CD4-positive, alpha-beta T cell treated with Interleukin-17A for 4 hours (primary cell): Measurements from ENCODE around the gene APBA2.

Source experiments
- DNase-seq: peaks from one replicate; pipeline ENCODE4 v3.0.0-alpha.2; 2020; ENCODE audit warnings: mixed read lengths

APBA2 gene

GRCh38 chr15:28917791-28918140 is 32.0 kb downstream of the APBA2 start:
- no peak for DNase-seq

- no peak for DNase-seq
Measured at GRCh38 chr15:28918141-28918983, 32.6 kb downstream of the APBA2 start.

- peak; percentile 68 for DNase-seq
Measured at GRCh38 chr15:28919201-28919635, 33.4 kb downstream of the APBA2 start.

- DNase-seq: peak; percentile 48
Measured at GRCh38 chr15:28919679-28920655, 34.2 kb downstream of the APBA2 start.

- DNase-seq: no peak
Measured at GRCh38 chr15:28920781-28921331, 35.1 kb downstream of the APBA2 start.

- no peak for DNase-seq
Measured at GRCh38 chr15:28921336-28921735, 35.6 kb downstream of the APBA2 start.

- DNase-seq: no peak
Measured at GRCh38 chr15:28921919-28922706, 36.3 kb downstream of the APBA2 start.

- DNase-seq: peak; percentile 1
Measured at GRCh38 chr15:28922707-28923012, 36.9 kb downstream of the APBA2 start.

GRCh38 chr15:28923726-28924280 is 38.0 kb downstream of the APBA2 start:
- DNase-seq: peak; percentile 1

- DNase-seq: no peak
Measured at GRCh38 chr15:28927043-28927442, 41.3 kb downstream of the APBA2 start.

GRCh38 chr15:28929200-28929599 is 43.4 kb downstream of the APBA2 start:
- no peak for DNase-seq

GRCh38 chr15:28930011-28930410 is 44.2 kb downstream of the APBA2 start:
- no peak for DNase-seq

GRCh38 chr15:28930476-28931291 is 44.9 kb downstream of the APBA2 start:
- DNase-seq: no peak

- DNase-seq: no peak
Measured at GRCh38 chr15:28931828-28932227, 46.1 kb downstream of the APBA2 start.

GRCh38 chr15:28932361-28932760 is 46.6 kb downstream of the APBA2 start:
- peak; percentile 0 for DNase-seq

GRCh38 chr15:28933710-28934445 is 48.1 kb downstream of the APBA2 start:
- peak; percentile 7 for DNase-seq

GRCh38 chr15:28934645-28935044 is 48.9 kb downstream of the APBA2 start:
- DNase-seq: peak; percentile 1

- DNase-seq: peak; percentile 70
Measured at GRCh38 chr15:28935316-28935715, 49.5 kb downstream of the APBA2 start.

GRCh38 chr15:28936081-28936480 is 50.3 kb downstream of the APBA2 start:
- DNase-seq: no peak

- peak; percentile 19 for DNase-seq
Measured at GRCh38 chr15:28936481-28936881, 50.7 kb downstream of the APBA2 start.

- no peak for DNase-seq
Measured at GRCh38 chr15:28937271-28937670, 51.5 kb downstream of the APBA2 start.
